DMS153 (cell line): ENCODE measurements around the gene XRCC5.
A peak's percentile ranks its signal among the peaks of the same experiment; 100 is the strongest.

Source experiments
- DNase-seq: peaks from one replicate; lab custom pipeline; 2025; lab: John Stamatoyannopoulos, UW

The XRCC5 gene

DNA sequence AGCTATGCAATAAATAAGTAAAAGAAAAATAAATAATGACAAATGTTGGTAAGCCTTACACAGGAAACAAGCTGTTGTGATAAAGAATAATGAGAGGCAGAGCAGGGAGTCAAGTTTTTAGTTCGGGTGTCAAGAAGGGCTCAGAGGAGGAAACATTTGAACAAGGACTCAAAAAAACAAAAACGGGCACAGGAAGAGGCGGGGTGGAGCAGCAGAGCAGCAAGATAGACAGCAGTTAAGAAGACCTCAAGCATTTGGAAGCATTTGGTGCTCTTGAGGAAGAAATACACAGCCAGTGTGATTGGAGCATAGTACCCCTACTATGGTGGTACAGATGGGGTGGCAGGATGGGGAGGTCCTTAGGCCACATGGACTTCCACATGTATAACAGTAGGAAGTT is 24.6 kb upstream of the XRCC5 start:
- DNase-seq: no peak

DNA sequence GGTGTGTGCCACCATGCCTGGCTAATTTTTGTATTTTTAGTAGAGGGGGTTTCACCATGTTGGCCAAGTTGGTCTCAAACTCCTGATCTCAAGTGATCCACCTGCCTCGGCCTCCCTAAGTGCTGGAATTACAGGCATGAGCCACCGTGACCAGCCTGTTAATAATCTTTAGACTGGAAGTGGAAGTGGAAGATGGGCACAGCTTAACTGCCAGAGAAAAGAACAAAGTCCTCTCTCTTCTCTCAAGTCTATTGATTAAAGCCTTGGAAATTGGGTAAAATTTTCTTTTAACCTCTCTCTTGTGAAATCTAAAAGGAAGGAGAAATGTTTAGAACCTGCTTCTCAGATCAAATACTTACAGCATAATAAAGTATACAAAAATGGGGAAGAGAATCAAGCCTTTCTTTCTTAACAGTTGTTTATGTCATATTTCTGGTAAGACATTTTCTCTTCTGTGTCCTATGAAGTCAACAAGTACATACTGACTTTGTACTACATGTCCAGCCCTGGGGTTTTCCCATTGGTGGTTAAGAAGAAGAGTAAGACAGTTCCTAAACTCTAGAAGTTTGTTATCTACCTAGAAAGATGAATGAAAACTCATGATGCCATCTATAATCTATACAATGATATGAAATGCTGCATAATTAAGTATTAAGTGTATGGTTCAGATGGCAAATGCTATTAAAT is 22.8 kb upstream of the XRCC5 start:
- DNase-seq: no peak

DNA sequence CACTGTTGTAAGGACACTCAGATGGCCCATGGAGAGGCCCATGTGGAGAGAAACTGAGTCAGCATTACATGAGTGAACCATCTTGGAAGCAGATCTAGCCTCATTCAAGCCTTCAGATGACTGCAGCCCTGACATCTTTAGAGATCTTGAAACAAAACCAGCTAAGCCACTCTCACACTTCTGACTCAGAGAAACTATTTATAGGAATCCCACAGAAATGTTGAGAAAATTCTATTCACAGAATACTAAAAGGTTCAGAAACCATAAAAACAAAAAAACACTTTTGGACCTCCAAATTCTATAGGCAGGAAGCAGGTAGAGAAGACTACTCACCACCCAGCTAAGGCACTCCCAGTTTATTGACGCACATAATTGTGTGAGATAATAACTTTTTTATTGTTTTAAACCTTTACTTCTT is 18.8 kb upstream of the XRCC5 start:
- no peak for DNase-seq

DNA sequence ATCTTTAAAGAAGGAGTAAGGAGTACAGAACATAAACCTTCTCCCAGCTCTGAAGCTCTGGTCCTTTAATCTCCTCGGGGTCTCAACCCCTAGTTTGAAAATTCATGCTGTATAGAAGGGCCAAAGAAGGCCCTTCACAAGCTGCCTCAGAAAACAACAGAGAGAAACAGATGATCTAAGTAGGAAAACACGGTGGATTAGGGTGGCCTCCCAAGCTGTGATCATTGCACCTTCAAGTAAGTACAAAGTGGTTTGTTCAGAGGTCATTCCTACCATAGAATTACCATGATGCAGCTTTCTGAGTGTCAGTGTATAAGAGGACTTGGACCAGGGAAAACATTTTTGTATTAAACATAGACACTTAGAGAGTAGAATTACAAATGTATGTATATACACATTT is 16.5 kb upstream of the XRCC5 start:
- no peak for DNase-seq

DNA sequence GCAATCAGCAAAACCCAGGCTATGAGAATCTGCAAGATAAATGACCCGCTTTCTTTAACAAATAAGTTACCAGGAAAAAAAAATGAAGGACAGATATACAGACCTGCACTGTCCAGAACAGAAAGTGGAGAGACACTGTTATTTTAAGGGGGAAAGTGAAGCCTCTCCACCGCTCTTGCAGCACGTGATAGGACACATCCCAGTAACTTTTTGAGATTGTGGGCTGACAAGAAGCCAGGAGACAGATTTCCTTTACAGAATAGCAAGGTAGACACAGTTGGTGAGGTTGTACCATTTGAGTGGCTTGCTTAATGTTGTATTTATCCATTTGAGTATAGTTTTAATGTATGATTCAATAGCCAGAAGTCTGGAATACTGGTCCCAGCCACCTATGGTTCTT is 14.4 kb upstream of the XRCC5 start:
- no peak for DNase-seq

DNA sequence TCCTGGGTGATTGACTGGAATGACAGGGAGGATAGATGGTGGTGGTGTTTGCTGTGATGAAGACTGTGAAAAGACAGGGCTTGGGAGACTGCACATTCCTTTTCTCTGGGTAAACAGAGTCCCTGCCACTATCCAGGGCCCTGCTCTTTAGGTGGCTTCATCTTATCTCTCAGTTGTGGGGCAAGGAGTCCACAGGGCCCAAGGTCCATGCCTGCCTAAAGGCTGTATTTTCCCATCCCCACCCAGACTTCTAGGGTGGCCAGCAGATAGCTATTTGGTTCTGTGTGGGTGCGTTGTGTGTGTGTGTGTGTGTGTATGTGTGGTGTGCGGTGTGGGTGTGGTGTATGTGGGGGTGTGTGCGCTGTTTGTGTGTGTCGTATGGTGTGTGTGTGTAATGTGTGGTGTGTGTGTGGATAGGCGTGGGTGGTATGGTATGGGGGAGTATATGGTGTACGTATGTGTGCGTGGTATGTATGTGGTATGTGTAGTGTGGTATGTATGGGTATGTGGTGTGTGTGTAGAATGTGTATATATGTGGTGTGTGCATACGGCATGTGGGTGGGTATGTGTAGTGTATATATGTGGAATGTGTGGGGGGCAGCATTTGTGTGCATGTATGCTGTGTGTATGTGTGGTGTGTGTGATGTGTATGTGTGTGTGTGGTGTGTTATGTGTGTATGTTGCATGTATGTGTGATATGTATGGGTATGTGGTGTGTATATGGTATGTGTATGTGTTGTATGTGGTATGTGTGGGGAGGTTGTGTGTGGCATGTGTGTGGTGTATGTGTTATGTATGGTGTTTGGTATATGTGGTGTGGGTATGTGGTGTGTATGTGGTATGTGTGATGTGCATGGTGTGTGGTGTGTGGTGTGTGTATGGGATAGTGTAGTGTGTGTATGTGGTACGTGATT is 10.5 kb upstream of the XRCC5 start:
- no peak for DNase-seq

DNA sequence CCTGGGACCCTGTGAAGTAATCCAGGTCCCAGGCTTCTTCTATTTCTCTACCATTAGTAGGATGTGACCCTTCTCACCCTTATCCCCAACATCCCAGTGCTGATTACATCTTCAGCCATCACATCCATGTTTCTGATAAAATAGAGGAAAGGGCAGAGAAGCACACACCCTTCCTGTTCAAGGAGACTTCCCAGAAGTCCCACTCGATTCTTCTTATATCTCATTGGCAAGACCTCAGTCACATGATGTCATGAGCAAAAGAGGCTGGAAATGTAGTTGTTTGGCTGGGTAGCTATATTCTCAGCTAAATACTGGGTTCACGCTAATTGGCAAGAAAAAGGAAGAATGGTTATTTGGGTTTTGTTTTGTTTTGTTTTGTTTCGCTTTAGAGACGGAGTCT is 8.0 kb upstream of the XRCC5 start:
- no peak for DNase-seq

DNA sequence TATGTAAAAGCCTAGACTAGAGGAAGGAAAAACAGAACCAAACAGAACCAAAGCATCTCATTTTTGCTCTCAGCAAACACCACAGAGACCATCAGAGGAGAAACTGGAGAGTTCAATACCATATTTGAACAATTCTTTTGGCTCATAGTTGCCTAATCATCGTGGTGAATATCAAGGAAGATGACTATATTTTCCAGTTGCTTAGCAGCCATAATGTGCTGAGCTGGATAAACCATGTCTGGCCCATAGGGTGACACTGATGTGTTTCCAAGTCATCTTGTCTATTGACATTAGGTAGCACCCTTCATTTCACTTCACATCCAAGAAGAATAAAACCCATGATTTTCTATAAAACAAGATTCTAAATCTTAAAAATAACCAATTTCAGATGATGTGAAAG is 5.9 kb upstream of the XRCC5 start:
- DNase-seq: no peak

DNA sequence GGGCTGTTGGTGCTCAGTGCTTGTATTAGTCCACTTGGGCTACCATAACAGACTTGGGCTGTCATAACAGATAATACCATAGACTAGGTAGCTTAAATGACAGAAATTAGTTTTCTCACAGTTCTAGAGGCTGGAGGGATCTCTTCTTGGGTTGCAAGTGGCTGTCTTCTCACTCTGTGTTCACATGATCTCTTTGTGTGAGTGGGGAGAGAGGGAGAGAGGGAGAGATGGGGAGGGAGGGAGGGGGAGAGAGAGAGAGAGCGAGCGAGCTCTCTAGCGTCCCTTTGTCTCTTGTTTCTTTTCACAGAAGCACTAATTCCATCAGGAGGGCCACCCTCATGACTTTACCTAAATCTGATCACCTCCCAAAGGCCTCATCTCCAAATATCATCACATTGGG is 4.5 kb upstream of the XRCC5 start:
- DNase-seq: no peak

DNA sequence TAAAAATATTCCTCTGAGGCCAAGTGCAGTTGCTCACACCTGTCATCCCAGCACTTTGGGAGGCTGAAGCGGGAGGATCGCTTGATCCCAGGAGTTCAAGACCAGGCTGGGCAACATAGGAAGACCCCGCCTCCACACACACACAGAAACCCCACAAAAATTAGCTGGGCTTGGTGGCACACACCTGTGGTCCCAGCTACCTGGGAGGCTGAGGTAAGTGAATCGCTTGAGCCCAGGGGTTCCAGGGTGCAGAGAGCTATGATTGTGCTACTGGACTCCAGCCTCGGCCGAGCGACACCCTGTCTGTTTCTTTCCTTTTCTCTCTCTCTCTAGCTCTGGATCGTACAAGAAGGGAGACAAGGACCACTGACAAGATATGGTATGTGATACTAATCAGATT is 1.8 kb upstream of the XRCC5 start:
- no peak for DNase-seq

DNA sequence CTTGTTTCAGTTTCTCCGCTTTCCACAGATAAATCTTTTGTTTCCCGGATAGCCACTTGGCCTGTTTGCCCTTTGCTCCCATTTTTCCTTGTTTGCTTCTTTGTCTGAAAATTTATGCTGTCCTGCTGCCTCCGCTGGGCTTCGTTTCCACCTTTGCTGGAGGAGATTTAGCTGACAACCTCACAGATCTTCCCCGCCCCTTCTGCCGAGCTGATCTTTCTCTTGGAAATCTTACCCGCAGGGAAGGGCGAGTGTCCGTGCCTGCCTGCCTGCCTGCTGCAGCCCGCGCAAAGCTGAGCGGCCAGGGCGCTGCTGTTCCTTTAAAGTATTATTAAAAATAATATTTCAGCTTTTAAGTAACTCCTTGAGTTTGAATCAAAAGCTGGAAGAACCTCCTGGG is 1.4 kb upstream of the XRCC5 start:
- no peak for DNase-seq

DNA sequence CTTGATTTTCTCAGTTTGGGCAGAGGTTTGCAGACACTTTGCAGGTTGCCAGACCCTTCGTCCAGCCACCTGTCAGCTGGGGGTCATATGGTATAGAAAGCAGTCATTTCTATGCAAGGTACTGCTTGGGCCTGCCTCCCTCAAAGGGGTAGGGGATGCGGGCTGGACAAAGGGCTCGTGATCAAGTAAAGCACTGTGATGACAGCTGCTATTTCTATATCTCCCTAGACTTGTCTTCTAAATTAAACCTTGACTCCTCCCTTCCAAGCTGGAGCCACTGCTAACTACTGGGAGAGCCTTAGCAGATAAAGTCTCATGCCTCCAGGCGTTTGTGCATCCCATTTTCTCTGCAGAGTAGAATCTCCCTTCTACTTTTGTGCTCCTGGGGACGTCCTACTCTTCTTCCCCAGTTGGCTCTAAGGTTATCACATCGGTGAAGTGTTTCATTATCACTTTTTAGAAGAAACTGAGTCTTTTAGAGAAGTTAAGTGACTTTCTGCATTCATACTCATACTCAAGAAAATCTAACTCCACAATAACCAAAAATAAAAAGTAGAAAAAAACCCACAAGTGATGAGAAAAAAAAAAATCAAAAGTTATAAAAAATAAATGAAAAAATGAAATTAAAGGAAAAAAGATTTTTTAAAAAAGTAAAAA is 710 bp upstream of the XRCC5 start:
- no peak for DNase-seq

DNA sequence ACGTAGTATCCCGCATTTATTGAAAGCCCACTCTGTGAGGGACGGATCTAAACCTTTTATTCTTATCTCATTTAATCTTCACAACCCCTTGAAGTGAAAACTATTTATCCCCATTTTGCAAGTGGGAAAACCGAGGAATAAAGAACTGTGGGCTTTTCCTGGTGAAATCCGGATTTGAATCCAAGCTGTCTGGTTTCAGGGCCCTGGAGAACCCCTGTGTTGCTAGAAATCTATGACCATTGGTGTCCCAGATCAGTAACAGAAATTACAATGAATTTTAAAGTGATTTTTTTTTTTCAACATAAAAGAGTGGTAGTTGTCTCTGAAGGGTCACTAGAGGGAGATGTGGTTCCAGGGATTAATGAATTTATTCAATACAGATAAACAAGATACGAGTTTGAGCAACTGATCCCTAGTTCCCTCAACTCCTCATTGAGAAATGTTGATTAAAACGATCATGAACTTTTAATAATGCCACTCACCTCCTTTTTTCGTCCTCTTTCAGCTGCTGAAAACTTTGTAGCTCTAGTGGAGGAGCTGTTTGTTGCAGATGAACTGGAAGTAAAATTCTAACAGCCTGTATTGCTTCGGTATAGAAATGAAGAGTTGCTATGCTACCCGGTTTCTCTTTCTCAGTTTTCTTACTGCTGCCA is 940 bp downstream of the XRCC5 start:
- no peak for DNase-seq

DNA sequence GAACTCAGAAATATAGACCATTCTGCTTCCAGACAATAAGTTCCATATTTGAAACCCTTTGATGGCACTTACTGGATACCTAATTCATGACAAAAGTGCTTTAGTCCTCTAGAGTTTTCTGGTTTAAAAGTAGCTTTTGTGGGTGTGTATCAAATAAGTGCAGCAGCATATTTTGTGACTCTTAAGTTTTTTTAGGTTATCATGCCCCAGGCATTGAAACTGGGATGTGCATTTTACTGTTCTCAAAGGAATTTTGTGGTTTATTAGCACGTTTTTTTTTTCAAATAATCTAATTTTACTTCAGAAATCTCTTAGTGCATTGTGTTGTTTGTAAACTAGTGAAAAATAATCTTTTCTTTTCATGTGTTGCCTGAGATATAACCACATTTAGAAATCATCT is 1.5 kb downstream of the XRCC5 start:
- no peak for DNase-seq

DNA sequence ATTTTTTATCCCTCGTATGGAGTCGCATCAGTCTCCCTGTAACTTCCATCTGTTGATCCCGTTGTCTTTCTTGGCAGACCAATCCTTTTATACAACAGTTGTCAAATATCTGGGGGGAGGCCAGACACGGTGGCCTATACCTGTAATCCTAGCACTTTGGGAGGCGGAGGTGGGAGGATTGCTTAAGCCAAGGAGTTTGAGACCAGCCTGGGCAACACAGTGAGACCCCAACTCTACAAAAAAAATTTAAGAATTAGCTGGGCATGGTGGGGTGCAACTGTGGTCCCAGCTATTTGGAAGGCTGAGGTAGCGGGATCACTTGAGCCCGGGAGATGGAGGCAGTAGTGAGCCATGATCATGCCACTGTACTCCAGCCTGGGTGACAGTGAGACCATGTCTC is 2.0 kb downstream of the XRCC5 start:
- no peak for DNase-seq

DNA sequence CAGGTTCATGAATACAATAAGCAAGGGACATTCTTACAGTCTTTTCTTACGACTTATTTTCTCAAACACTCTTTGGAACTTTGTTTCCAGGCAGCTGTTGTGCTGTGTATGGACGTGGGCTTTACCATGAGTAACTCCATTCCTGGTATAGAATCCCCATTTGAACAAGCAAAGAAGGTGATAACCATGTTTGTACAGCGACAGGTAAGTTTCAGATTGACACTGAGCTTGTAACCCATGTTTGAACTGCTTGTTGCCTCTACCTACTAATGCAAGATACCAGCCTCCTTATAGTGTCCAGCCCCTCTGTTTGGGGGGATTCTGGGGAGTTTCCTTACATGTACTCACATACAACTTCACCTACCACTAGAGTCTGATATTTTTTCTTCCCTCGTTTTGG is 3.8 kb downstream of the XRCC5 start:
- DNase-seq: no peak

DNA sequence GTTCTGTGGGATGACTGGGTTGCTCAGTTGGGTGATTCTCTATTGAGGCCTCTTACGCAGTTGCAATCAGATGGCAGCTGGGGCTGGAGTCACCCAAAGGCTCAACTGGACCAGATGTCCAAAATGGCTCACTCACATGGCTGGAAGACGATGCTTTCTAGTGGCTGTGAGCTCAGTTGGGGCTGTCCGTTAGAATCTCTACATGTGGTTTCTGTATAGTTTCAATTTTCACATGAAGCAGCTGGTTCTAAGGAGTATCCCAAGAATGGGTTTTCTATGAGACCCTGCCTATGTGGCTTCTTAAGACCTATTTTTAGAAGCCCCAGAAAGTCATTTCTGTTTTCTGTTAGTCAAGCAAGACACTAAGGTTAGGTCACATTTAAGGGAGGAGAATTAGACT is 4.4 kb downstream of the XRCC5 start:
- no peak for DNase-seq

DNA sequence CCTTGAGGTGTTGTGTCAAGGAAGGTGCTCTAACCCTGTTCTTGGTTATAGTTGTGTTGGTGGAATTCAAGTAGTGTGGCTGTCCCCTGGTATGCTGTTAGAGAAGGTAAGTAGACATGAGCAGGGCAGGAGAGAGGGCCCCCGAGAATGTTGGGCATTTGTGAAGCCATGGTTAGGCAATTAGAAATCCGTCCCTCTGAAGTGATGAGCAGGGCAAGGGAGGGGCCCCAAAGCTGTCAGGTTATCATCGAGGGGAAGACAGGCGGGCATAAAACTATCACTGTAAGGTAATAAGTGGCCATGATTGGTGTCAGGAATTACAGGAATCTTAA is 5.2 kb downstream of the XRCC5 start:
- DNase-seq: no peak

DNA sequence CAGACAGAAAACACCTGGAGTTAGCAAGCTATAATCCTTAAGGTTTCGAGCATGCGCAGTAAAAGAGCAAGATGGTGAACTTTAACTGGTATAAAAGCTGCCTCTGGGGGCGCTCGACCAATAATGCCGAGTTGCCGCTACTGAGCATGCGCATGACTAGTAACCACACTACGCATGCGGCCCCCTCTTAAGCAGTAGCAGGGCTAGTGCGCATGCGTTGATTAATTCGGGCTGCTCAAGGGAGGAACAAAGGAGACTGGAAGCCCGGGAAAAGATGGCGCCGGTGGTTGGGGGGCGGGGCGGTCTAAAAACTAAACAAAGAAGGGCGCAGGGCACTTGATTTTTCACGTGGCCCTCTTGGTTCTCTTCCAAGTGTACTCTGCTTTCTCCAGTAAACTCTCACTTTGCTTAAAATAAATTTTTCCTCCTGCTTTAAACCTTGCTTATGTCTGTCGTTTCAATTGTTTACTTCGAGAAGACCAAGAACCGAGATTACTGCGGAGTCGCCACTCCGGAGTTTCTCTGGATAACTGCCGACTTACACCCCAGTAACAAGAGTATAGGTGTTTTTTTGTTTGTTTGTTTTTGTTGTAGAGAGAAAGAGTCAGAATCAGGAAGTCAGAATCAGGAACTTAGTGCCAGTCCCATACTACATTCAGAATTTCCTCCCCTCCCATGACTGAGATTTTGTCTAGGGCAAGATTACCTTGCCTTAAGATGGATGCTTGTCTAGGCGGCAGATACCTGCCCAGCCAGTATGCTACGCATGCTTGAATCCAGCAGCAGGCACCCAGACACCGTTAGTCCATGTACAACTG is 5.8 kb downstream of the XRCC5 start:
- DNase-seq: peak; percentile 97

DNA sequence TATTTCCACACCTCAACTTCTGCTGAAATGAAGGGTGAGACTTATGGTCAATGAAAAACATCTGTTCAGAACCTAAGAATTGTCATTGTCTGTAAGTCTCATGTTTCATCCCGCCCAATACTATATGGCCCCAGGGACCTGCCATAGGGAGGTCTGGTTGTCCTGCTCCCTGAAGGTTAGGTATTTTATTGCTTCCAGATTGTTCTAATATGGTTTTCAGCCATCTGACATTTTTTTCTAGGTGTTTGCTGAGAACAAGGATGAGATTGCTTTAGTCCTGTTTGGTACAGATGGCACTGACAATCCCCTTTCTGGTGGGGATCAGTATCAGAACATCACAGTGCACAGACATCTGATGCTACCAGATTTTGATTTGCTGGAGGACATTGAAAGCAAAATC is 7.3 kb downstream of the XRCC5 start:
- DNase-seq: no peak

DNA sequence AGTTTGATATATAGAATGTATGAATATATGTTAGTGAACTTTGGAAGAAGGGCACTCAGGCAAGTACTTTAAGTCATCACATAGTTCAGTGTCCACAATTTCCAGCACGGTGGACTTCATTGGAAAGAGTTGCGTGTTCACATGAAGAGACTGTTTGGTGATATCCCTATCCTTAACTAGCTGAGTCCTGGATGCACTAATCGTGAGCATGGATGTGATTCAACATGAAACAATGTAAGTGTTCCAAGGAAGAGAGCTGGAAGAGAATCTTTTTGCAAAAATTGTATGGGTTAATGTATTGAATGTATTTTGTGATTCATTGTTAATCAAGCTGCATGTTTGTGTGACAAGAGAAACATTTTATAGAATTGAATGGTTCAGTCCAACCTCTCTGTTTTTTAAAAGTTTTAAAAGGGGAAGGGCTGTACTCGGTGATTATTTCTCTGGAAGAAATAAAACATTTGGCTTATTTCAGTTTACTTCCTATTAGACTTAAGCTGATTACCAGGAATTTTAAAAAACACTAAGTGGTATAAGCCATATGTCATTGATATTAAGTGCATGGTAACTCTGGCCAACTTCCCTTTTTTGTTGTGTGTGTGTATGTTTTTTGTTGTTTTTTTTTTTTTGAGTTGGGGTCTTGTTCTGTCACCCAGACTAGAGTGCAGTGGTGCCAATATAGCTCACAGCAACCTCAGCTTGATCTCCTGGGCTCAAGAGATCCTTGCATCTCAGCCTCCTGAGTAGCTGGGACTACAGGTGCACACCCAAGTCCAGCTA is 8.6 kb downstream of the XRCC5 start:
- no peak for DNase-seq
